Stimulated activated CD8-positive, alpha-beta memory T cell treated with anti-CD3 and anti-CD28 coated beads, Interleukin-12 subunit alpha, Interleukin-12 subunit beta, amount 100 ng/mL, for 24 hours (primary cell): ENCODE measurements around the gene PITPNM2.
A peak's percentile ranks its signal among the peaks of the same experiment; 100 is the strongest.

Experiments
- DNase-seq: peaks from one replicate; pipeline ENCODE4 v3.0.0-alpha.2; 2020; ENCODE audit errors: extremely low read depth

The PITPNM2 gene

GRCh38 chr12:123150744-123151456 is at the start of gene PITPNM2:
TSS of gene PITPNM2 (minus strand) at chr12:123151090. CDS start at chr12:123034590, 116,500 bp downstream.
- DNase-seq = peak; percentile 7

DNA sequence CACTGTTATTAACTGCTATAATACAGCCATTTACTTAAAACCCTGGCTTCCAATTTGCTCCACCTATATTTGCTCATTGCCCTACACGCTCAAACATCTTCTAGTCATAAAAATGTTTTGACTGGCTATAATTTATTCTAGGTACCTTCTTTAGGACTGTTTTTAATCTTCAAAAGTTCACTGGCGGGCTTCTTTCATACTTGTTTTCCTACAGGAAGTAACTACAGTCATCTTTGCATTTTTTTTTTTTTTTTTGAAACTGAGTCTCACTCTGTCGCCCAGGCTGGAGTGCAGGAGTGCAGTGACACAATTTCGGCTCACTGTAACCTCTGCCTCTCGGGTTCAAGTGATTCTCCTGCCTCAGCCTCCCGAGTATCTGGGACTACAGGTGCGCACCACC is 49.5 kb upstream of the PITPNM2 start:
- DNase-seq = no peak

DNA sequence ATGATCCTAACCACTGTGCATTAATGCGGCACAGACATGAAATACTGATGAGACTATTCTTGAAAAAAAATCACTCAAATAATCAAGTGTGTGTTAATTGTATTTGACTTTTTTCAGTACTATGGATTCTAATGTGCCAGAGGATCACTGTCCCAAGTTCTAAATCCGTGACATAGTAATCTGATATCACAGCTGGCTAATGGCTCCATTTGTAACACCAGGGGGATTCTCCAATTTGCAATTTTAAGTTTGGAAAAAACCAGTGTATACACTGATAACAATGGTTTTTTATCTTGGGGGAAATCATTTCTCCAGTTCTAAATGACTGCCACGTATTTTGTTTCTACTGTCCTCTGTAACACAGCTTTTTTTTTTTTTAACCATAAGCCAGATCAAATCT is 49.0 kb upstream of the PITPNM2 start:
- DNase-seq = no peak

- no peak for DNase-seq
Observed at GRCh38 chr12:123187637-123188036, 36.7 kb upstream of the PITPNM2 start.

- no peak for DNase-seq
Observed at GRCh38 chr12:123180171-123180570, 29.3 kb upstream of the PITPNM2 start.

- DNase-seq = no peak
Observed at GRCh38 chr12:123171967-123172366, 21.1 kb upstream of the PITPNM2 start.

GRCh38 chr12:123167329-123167728 is 16.4 kb upstream of the PITPNM2 start:
- DNase-seq = no peak

- no peak for DNase-seq
Observed at GRCh38 chr12:123165537-123165936, 14.6 kb upstream of the PITPNM2 start.

DNA sequence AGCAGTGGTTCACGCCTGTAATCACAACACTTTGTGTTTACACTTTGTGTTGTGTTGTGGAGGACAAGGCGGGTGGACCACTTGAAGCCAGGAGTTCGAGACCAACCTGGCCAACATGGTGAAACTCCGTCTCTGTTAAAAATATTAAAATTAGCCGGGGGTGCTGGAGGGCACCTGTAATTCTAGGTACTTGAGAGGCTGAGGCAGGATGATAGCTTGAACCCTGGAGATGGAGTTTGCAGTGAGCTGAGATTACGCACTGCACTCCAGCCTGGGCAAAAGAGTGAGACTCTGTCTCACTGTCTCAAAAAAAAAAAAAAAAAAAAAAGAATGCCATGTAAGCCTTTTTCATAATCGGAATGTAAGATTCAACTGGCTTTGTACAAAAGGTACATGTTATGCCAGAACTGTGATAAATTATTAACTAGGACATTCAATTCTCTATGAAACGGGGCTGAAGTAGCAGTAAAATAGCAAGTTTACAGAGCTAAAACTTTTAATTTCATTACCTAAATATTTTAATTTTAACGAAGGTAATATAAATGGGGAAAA is 13.9 kb upstream of the PITPNM2 start:
- no peak for DNase-seq

DNA sequence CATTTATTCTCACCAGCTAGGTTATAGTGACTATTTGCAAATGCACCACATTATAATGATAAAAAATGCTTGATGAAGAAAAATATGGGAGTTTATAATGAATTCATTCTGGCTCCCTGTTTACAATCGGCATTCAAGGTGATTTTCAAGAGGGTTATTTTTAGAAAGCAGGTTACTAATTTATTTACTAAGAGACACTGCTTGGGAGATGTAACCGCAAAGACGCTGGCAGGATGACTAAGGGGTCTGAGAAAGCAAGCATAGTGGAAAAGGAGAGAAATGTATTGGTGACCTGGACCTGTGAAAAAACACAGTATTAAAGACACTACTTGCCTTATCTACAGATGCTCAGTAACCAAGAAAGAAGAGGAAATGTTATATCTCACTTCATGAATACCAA is 13.3 kb upstream of the PITPNM2 start:
- no peak for DNase-seq

GRCh38 chr12:123163227-123163626 is 12.3 kb upstream of the PITPNM2 start:
- no peak for DNase-seq

GRCh38 chr12:123160801-123161487 is 10.1 kb upstream of the PITPNM2 start:
- no peak for DNase-seq

DNA sequence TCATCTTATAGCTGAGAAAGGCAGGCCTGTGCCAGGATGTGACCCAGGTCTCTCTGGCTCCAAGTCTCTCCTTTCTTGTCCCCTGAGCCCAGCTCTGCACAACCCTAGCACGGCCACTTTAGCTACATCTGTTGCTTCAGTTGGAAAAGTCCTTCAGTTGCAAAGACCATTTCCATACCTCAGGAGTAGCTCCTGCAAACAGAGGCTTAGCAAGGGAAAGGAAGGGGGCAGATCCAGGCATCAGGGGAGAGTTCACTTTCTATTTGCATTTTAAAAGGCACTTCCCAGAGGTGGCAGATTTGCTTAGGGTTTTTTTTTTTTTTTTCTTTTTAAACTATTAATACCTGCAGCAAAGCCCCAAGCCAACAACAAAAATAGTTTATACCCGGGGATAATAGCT is 3.0 kb upstream of the PITPNM2 start:
- DNase-seq = no peak

GRCh38 chr12:123152833-123153232 is 1.9 kb upstream of the PITPNM2 start:
- no peak for DNase-seq

GRCh38 chr12:123151457-123152454 is 866 bp upstream of the PITPNM2 start:
- DNase-seq = no peak

- DNase-seq = no peak
Observed at GRCh38 chr12:123150275-123150743, 581 bp downstream of the PITPNM2 start.

- no peak for DNase-seq
Observed at GRCh38 chr12:123149501-123150274, 1.2 kb downstream of the PITPNM2 start.

- no peak for DNase-seq
Observed at GRCh38 chr12:123149088-123149487, 1.8 kb downstream of the PITPNM2 start.

- no peak for DNase-seq
Observed at GRCh38 chr12:123148655-123149054, 2.2 kb downstream of the PITPNM2 start.

DNA sequence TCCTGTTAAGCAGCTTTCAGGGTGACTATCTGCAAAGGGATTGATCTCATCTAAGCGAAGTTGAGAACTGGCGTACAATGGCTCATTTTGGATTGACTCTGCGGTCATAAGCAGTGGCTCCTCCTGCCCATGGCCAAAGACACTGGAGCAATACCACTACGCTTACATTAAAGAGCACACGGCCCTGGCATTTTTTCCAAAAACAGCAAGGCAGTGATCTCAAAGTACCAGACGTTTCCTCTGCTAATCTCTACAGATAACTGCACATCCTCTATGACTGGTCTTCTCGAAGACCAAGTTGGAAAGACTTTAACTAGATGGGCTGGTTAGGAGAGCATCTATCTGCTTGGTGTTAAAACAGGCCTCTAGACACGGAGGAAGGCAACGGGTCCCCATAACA is 2.7 kb downstream of the PITPNM2 start:
- DNase-seq = no peak

DNA sequence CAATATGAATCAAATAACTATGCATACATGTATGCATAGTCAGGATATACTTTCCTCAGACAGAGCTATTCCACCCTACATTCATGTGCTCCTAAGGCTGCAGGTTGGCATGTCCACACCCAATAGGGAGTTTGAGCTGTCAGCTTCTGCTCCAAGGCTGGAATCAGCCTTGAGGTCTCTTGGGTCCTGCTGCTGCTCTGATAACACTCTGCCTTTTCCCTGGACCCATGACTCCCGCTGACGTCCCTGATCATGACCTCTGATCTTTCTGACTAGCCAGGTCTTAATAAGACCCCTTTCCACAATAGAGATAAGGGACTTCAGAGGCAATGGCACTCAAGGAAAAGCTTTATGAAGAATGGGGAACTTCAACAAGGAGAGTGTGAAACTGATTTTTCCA is 5.7 kb downstream of the PITPNM2 start:
- no peak for DNase-seq
